GM12891 (cell line): ENCODE results near the gene SLC6A13.
"Not testable (repeated sequence)": the region's sequence is repeated elsewhere in the genome, so short reads cannot be mapped to it uniquely, and the experiment has no call there.

Experiments used
- DNase-seq: peaks from one replicate; pipeline ENCODE4 v3.0.0; 2011; ENCODE audit warnings: low spot score; ENCODE audit not compliant: insufficient read length
- FAIRE-seq: peaks from 2 replicates; lab custom pipeline; 2011; peaks lifted over from hg19 to GRCh38; lab: Jason Lieb, UNC
- PAX5 ChIP-seq: IDR thresholded peaks from 2 replicates; pipeline ENCODE4 v1.6.1; 2011; ENCODE audit warnings: low read length, moderate library complexity, mild to moderate bottlenecking; ENCODE audit not compliant: insufficient read depth, severe bottlenecking
- POLR2A ChIP-seq: IDR thresholded peaks from 2 replicates; pipeline ENCODE4 v1.6.1; 2011; ENCODE audit warnings: low read depth, low read length, control low read depth
- POLR2AphosphoS5 ChIP-seq: IDR thresholded peaks from 2 replicates; pipeline ENCODE4 v1.6.1; 2011; ENCODE audit warnings: low read depth, low read length, control low read depth
- POU2F2 ChIP-seq: IDR thresholded peaks from 2 replicates; pipeline ENCODE4 v1.6.1; 2011; ENCODE audit warnings: low read depth, mild to moderate bottlenecking, control low read depth, low read length, moderate library complexity
- SPI1 ChIP-seq: IDR thresholded peaks from 2 replicates; pipeline ENCODE4 v1.6.1; 2011; ENCODE audit warnings: low read depth, low read length, control low read depth
- TAF1 ChIP-seq: IDR thresholded peaks from 2 replicates; pipeline ENCODE4 v1.6.1; 2011; ENCODE audit warnings: low read depth, low read length, control low read depth

The SLC6A13 gene

GRCh38 chr12:197347-197746, 65.3 kb downstream of the SLC6A13 start:
- FAIRE-seq (no peak), DNase-seq (no peak)
- TF ChIP-seq SPI1 (no peak), POU2F2 (no peak), TAF1 (no peak), PAX5 (no peak), POLR2AphosphoS5 (no peak)

- FAIRE-seq (no peak), DNase-seq (no peak)
- TF ChIP-seq POLR2A (no peak), POLR2AphosphoS5 (no peak), POU2F2 (no peak), PAX5 (no peak), TAF1 (no peak), SPI1 (no peak)
These were observed 66.2 kb downstream of the SLC6A13 start for GRCh38 chr12:196436-196835.

- TF ChIP-seq TAF1 (no peak), SPI1 (no peak)
- DNase-seq (no peak), FAIRE-seq (no peak)
These were observed 66.7 kb downstream of the SLC6A13 start for GRCh38 chr12:195951-196350.

GRCh38 chr12:195156-195555, 67.5 kb downstream of the SLC6A13 start:
- TF ChIP-seq SPI1: no peak
- TF ChIP-seq POLR2A: no peak
- TF ChIP-seq POLR2AphosphoS5: no peak
- TF ChIP-seq PAX5: no peak
- no peak for TF ChIP-seq TAF1
- no peak for TF ChIP-seq POU2F2
- FAIRE-seq (no peak), DNase-seq (no peak)

- DNase-seq (no peak), FAIRE-seq (no peak)
- no peak for TF ChIP-seq PAX5
- no peak for TF ChIP-seq TAF1
- TF ChIP-seq POLR2AphosphoS5: no peak
- no peak for TF ChIP-seq POLR2A
- no peak for TF ChIP-seq POU2F2
- TF ChIP-seq SPI1: no peak
These were observed 68.4 kb downstream of the SLC6A13 start for GRCh38 chr12:194276-194675.

- no peak for DNase-seq
- no peak for FAIRE-seq
- no peak for TF ChIP-seq POU2F2
These were observed 69.4 kb downstream of the SLC6A13 start for GRCh38 chr12:193261-193660.

- DNase-seq (no peak), FAIRE-seq (no peak)
- TF ChIP-seq POLR2A (no peak), POU2F2 (no peak), PAX5 (no peak), POLR2AphosphoS5 (no peak), TAF1 (no peak), SPI1 (no peak)
These were observed 71.1 kb downstream of the SLC6A13 start for GRCh38 chr12:191541-191940.

- TF ChIP-seq POU2F2 (no peak), SPI1 (no peak), TAF1 (no peak), PAX5 (no peak), POLR2AphosphoS5 (no peak), POLR2A (no peak)
- FAIRE-seq (no peak), DNase-seq (no peak)
These were observed 71.8 kb downstream of the SLC6A13 start for GRCh38 chr12:190881-191280.

GRCh38 chr12:189622-189962, 73.0 kb downstream of the SLC6A13 start:
- FAIRE-seq (no peak), DNase-seq (no peak)
- TF ChIP-seq PAX5 (no peak), POLR2A (no peak), POLR2AphosphoS5 (no peak), TAF1 (no peak), POU2F2 (no peak), SPI1 (no peak)

GRCh38 chr12:188910-189621, 73.6 kb downstream of the SLC6A13 start:
- TF ChIP-seq TAF1 (no peak), POU2F2 (no peak), POLR2A (no peak), POLR2AphosphoS5 (no peak), PAX5 (no peak), SPI1 (no peak)
- DNase-seq (peak; percentile 81), FAIRE-seq (no peak)

GRCh38 chr12:187986-188909, 74.4 kb downstream of the SLC6A13 start:
- FAIRE-seq, DNase-seq: not testable (repeated sequence)
